GM18519 (cell line): ENCODE measurements around the gene PNMT.

Source experiments
- ATAC-seq: cut with Tn5 transposase; IDR thresholded peaks from one replicate; pipeline ENCODE4 v1.9.1; 2021; ENCODE audit warnings: mild to moderate bottlenecking, moderate library complexity; ENCODE audit not compliant: unreplicated experiment, low FRiP score

PNMT gene, protein sequence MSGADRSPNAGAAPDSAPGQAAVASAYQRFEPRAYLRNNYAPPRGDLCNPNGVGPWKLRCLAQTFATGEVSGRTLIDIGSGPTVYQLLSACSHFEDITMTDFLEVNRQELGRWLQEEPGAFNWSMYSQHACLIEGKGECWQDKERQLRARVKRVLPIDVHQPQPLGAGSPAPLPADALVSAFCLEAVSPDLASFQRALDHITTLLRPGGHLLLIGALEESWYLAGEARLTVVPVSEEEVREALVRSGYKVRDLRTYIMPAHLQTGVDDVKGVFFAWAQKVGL

DNA sequence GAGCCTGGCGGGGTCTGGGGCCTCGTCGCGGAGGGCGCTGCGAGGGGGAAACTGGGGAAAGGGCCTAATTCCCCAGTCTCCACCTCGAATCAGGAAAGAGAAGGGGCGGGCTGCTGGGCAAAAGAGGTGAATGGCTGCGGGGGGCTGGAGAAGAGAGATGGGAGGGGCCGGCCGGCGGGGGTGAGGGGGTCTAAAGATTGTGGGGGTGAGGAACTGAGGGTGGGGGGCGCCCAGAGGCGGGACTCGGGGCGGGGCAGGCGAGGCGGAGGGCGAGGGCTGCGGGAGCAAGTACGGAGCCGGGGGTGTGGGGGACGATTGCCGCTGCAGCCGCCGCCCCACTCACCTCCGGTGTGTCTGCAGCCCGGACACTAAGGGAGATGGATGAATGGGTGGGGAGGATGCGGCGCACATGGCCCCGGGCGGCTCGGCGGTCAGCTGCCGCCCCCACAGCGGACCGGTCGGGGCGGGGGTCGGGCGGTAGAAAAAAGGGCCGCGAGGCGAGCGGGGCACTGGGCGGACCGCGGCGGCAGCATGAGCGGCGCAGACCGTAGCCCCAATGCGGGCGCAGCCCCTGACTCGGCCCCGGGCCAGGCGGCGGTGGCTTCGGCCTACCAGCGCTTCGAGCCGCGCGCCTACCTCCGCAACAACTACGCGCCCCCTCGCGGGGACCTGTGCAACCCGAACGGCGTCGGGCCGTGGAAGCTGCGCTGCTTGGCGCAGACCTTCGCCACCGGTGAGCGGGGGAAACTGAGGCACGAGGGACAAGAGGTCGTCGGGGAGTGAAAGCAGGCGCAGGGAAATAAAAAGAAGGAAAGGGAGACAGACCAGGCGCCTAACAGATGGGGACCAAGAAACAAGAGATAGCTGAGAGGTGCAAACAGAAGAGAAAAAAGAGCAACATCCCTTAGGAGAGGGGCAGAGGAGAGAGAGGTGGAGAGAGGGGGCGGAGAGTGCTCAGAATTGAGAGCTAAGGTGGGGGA, at the start of gene PNMT:
Gene PNMT (plus strand): TSS at position 509 of the 980 bp plus-strand sequence. CDS start 23 bp downstream, at position 532.
- no peak for ATAC-seq

- no peak for ATAC-seq
These were observed 49.1 kb upstream of the PNMT start for GRCh38 chr17:39618956-39619785.

DNA sequence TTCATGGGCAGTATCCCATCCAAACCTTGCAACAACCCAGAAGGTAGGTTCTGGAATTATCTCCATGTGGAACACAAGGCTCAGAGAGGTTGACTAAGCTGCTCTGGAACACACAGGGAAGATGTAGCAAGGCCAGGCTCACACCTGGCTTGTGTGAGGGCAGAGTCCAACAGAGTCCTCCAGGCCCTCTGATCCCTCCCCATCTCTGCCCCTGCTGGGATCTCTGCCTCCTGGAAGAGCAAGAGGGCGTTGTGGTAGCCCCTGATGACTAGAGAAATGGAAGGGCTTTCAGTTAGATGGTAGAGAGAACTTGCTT, 48.5 kb upstream of the PNMT start:
- ATAC-seq = no peak

- no peak for ATAC-seq
These were observed 46.5 kb upstream of the PNMT start for GRCh38 chr17:39621523-39622379.

DNA sequence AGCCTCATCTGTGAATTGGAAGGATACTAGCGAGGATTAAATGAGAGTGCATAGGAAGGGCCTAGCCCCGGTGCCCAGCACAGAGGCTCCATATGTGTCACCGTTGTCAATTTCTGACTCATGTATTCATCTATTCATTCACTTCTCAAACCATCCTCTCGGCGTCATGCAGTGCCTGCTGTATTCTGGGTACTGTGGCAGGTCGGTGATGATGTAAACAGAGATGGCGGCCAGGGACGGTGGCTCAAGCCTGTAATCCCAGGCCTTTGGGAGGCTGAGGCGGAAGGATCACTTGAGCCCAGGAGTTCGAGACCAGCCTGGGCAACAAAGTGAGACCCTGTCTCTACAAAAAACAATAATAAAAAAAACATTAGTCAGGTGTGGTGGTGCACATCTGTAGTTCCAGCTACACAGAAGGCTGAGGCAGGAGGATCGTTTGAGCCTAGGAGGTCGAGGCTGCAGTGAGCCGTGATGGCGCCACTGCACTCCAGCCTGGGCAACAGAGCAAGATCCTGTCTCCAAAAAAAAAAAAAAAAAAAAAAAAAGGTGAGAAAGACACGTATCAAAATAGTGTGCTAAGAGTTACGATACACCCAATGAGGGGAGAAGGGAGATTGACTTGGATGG, 45.8 kb upstream of the PNMT start:
- no peak for ATAC-seq

GRCh38 chr17:39623356-39623950, 44.8 kb upstream of the PNMT start:
- ATAC-seq = no peak

GRCh38 chr17:39624313-39624712, 43.9 kb upstream of the PNMT start:
- no peak for ATAC-seq

GRCh38 chr17:39625198-39625785, 43.0 kb upstream of the PNMT start:
- no peak for ATAC-seq

DNA sequence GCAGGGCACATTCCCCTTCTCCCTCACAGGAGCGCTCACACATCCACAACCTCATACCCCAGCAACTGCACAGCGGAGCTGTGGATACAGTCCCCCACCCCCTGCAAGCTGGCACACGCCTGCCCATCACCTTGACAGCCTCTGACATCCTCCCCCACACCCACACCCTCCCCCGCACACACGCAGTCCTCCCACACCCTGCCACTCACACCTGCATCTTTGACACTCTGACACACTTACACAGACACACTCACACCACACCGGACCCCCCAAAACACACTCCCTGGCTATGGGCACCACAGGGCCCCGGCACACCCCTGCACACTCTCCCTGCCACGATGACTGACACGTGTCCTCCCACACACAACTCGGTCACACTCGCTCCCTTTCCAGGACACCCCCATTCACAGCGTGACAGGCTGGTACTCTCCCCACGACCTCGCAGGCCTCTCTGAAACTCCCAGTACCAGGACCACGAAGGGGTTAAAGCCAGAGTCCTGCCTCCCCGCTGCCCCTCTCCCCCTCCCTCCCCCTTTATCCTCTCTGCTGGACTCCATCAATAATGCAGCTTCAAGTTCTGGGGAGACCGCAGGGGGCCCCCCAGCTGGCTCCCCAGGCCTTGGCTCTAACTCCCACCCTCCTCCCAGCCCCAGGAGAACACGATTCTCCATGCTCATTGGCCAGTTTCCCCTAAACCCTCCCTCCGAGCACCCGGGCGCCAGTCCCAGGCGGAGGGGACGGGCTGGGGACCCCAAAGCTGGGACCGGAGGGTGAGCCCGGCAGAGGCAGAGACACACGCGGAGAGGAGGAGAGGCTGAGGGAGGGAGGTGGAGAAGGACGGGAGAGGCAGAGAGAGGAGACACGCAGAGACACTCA, 41.8 kb upstream of the PNMT start, which contains the start of gene PPP1R1B:
Gene PPP1R1B (plus strand): TSS at position 782 of the 876 bp plus-strand sequence. CDS start 441 bp downstream, outside the sequence.
- ATAC-seq = no peak

GRCh38 chr17:39627047-39627711, 41.1 kb upstream of the PNMT start:
- no peak for ATAC-seq

DNA sequence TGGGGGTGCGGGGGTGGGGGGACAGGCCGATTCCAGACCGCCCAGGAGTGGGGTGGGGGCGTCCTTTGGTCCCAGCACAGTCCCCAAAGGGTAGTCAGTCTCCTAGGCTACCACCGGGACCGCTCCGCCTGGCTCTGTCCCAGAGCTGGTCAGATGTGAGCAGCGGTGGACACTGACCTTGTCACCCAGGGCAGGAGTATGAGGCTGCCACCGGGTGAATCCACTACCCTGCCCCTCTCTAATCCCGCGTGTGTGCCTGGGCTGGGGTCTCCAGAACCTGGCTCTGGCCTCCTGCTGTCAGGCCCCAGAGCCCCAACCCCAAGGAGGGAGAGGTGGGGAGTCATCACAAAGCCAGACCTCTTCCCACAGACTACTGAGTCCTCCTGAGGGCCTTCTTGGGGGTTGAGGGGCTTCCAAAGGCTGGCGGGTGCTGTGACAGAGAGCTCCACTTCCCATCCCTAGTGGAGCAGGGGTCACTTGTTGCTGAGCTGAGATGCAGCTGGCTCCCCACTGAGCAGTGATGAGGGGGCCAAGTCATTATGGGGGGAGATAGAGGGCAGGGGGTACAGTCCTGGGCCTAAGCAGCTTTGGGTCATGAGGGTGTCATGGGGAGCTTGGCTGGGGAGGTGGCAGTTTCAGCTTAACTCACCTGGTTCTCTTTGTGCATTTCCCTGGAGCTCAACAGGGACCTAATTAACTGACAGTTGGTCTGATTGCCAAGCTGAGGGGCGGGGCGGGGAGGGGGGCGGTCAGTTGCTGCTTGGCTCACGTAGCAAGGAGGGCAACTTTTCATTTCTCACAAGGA, 40.3 kb upstream of the PNMT start:
- no peak for ATAC-seq

DNA sequence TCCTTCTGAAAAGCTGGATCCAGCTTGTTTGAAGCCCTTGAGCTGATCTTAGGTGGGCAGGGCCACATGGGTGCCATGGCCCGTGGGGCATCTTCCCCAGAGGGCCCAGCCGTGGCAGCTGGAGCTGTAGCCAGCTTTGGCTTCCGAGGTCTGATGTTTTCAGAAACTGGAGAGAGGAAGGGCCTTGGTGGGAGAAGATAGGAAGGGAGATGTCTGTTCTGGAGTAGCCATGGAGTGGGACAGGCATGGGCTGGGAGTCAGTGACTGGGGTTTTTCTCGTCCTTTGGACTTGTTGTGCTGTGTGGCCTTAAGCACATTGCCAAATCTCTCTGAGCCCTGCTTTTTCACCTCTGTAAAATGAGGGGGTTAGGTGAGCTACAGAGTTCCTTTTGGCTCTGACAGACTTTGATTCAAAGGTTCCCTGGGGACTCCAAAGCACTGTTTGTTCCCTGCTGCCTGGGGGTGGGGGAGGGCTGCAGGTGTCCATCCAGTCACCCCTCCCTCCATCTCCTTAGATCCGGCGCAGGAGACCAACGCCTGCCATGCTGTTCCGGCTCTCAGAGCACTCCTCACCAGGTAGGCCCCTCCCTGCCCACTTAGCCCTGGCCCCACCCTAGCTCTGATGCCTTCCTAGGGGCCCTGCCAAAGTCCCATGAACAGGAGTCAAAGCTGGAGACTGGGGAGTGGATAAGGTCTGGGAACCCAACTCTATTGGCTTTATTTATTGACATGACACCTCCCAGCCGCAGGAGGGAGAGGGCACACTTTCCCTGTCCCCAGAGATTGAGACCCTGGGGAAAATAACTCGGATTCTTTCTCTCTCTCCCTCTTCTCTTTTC, 39.4 kb upstream of the PNMT start:
- ATAC-seq = no peak

GRCh38 chr17:39629494-39629880, 38.8 kb upstream of the PNMT start:
- no peak for ATAC-seq

DNA sequence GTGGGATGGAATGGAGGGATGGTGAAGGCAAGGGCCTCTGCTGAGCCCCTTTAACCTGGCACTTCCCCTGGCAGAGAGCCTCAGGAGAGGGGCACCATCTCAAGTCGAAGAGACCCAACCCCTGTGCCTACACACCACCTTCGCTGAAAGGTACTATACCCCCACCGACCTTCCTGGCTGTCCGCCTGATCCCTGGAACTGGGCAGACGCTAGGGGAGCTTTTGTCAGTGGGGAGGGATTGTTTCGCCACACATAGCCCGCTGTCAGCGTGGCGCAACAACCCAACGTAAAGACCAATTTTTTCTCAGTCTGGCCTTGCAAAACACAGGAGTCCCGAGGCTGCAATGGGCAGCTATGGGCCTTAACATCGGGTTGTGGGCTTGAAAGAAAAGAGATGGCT, 38.4 kb upstream of the PNMT start:
- ATAC-seq = no peak

- ATAC-seq = no peak
These were observed 36.9 kb upstream of the PNMT start for GRCh38 chr17:39631403-39631802.
